ENCODE results near the gene SHCBP1.

- TF ChIP-seq, protein P1, sequence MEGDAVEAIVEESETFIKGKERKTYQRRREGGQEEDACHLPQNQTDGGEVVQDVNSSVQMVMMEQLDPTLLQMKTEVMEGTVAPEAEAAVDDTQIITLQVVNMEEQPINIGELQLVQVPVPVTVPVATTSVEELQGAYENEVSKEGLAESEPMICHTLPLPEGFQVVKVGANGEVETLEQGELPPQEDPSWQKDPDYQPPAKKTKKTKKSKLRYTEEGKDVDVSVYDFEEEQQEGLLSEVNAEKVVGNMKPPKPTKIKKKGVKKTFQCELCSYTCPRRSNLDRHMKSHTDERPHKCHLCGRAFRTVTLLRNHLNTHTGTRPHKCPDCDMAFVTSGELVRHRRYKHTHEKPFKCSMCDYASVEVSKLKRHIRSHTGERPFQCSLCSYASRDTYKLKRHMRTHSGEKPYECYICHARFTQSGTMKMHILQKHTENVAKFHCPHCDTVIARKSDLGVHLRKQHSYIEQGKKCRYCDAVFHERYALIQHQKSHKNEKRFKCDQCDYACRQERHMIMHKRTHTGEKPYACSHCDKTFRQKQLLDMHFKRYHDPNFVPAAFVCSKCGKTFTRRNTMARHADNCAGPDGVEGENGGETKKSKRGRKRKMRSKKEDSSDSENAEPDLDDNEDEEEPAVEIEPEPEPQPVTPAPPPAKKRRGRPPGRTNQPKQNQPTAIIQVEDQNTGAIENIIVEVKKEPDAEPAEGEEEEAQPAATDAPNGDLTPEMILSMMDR (IDR thresholded peaks at IDR 0.05): no peak
- TF ChIP-seq POLR2AphosphoS5 (IDR thresholded peaks at IDR 0.05) (no peak), EP300 (IDR thresholded peaks at IDR 0.05; ENCODE audit: low read depth) (no peak)
Measured at GRCh38 chr16:46621934-46622676, 926 bp upstream of the SHCBP1 start.
